Activated T-helper 2 cell treated with anti-CD3 and anti-CD28 coated beads, Interferon-gamma antibody, Interleukin-2, Interleukin-4, amounts not matched to agents 10 μg/mL and 5 μg/mL and 100 μg/mL, durations not matched to agents 14 hours and 24 hours and 36 hours (primary cell): ENCODE data around the gene PKN1. TPM values are rescaled to one million over a fixed set of nuclear protein-coding genes. Genes with fewer than 3 reads are reported as not detected.

ENCODE experiments used
- DNase-seq: peaks from one replicate; pipeline ENCODE4 v3.0.0; 2021; ENCODE audit warnings: low spot score
- H3K27ac Mint-ChIP-seq: one replicate; pipeline ENCODE4 v1.8.0; 2021; ENCODE audit warnings: mixed read lengths
- H3K27me3 Mint-ChIP-seq: one replicate; pipeline ENCODE4 v1.8.0; 2021; ENCODE audit warnings: low read depth, mixed read lengths
- H3K36me3 Mint-ChIP-seq: one replicate; pipeline ENCODE4 v1.8.0; 2021; ENCODE audit warnings: low read depth, mixed read lengths
- H3K4me1 Mint-ChIP-seq: one replicate; pipeline ENCODE4 v1.8.0; 2021; ENCODE audit warnings: low read depth, mixed read lengths
- H3K4me3 Mint-ChIP-seq: one replicate; pipeline ENCODE4 v1.8.0; 2021; ENCODE audit warnings: low read depth, mild to moderate bottlenecking, moderate library complexity, mixed read lengths
- H3K9me3 Mint-ChIP-seq: one replicate; pipeline ENCODE4 v1.8.0; 2021; ENCODE audit warnings: mixed read lengths
- intact Hi-C: fragments of 100-400 bp; cut with micrococcal nuclease; formaldehyde crosslinking; loops from one replicate; pipeline ENCODE4 v1.15.1; 2023
- total RNA-seq: library from RNA; stranded (reverse); gene quantifications from 2 replicates; pipeline ENCODE4 v1.2.3, GENCODE V29; 2022

Gene PKN1
- total RNA-seq, 1 donor from 2014 or later = 171 TPM

- H3K36me3 Mint-ChIP-seq = no peaks in the 10 kb centered on the region
- H3K27ac Mint-ChIP-seq = no peak overlapping the region
- H3K9me3 Mint-ChIP-seq = no peaks in the 10 kb centered on the region
- peaks cover 13% of the 10 kb centered on the region for H3K4me1 Mint-ChIP-seq
- no peak overlapping the region for H3K4me3 Mint-ChIP-seq
- intact Hi-C loops = no loop called here
- DNase-seq = no peak
- H3K27me3 Mint-ChIP-seq = peaks cover 9% of the 10 kb centered on the region
Measured at GRCh38 chr19:14478113-14478545, 45.0 kb downstream of the PKN1 start.

GRCh38 chr19:14479309-14479974 is 46.3 kb downstream of the PKN1 start:
- intact Hi-C loops = no loop called here
- peaks cover 2% of the 10 kb centered on the region for H3K36me3 Mint-ChIP-seq
- H3K4me1 Mint-ChIP-seq = peaks cover 12% of the 10 kb centered on the region
- no peak for DNase-seq
- peaks cover 5% of the 10 kb centered on the region for H3K27me3 Mint-ChIP-seq
- H3K4me3 Mint-ChIP-seq = no peak overlapping the region
- H3K27ac Mint-ChIP-seq = no peak overlapping the region
- H3K9me3 Mint-ChIP-seq = no peaks in the 10 kb centered on the region

DNA sequence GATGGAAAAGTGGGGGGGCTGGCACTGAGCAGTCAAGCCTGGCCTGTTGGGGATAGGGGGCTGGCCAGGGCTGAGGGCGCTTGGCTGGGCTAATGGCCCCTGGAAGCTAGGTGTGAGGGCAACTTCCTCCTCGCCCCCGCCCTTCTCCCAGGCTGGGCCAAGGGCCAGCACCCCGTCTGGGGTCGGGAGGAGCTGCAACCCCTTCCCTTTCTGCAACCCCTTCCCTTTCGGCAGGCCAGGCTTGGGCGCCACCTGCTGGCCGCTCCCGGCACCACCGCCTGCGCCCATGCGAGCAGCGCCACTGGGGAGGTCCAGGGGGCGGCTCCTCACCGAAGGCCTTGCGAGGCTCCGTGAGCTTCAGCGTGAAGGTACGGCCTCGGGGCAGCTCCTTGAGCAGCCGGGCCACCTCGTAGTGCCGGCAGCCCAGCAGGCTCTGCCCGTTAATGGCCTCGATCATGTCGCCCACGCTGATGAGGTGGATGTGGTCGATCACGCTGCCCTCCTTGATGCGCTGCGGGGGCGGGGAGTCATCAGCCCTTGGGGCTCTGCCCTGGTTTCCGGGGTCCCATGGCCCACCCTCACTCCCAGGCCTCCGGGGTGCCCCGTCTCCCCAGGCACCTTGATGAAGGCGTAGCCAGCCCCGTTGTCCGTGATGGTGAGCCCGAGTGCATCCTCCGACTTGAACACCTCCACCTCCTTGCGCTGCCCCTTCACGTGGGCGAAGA is 47.0 kb downstream of the PKN1 start:
- H3K9me3 Mint-ChIP-seq = no peaks in the 10 kb centered on the region
- DNase-seq = peak; percentile 66
- peaks cover 2% of the 10 kb centered on the region for H3K36me3 Mint-ChIP-seq
- H3K27ac Mint-ChIP-seq = no peak overlapping the region
- H3K4me3 Mint-ChIP-seq = no peak overlapping the region
- intact Hi-C loops = loop anchor here (10.0 kb wide), 1 partner anchor 275 kb away; the partner anchor contains the start of gene ADGRL1
- peaks cover 9% of the 10 kb centered on the region for H3K4me1 Mint-ChIP-seq
- H3K27me3 Mint-ChIP-seq = no peaks in the 10 kb centered on the region

DNA sequence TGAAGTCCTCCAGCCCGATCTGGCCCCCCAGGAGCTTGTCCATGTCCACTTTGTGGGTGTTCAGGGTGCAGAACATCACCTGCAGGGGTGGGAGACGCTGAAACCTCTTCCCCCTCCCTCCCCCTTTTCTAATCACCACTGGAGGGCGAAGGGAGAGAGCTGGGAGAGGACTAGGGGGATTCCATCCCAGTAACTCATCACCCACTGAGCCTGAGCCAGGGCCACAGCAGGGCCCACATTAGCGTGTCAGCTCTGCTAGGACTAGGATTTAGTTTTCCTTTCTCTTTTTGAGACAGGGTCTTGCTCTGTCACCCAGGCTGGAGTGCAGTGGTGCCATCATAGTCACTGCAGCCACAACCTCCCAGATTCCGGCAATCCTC is 47.6 kb downstream of the PKN1 start:
- Mint-ChIP-seq H3K4me3 (no peak overlapping the region), H3K9me3 (no peaks in the 10 kb centered on the region), H3K4me1 (peaks cover 5% of the 10 kb centered on the region), H3K36me3 (peaks cover 2% of the 10 kb centered on the region), H3K27ac (no peak overlapping the region), H3K27me3 (no peaks in the 10 kb centered on the region)
- intact Hi-C loops = loop anchor here (10.0 kb wide), 1 partner anchor 276 kb away; the partner anchor contains the start of gene ADGRL1
- no peak for DNase-seq

DNA sequence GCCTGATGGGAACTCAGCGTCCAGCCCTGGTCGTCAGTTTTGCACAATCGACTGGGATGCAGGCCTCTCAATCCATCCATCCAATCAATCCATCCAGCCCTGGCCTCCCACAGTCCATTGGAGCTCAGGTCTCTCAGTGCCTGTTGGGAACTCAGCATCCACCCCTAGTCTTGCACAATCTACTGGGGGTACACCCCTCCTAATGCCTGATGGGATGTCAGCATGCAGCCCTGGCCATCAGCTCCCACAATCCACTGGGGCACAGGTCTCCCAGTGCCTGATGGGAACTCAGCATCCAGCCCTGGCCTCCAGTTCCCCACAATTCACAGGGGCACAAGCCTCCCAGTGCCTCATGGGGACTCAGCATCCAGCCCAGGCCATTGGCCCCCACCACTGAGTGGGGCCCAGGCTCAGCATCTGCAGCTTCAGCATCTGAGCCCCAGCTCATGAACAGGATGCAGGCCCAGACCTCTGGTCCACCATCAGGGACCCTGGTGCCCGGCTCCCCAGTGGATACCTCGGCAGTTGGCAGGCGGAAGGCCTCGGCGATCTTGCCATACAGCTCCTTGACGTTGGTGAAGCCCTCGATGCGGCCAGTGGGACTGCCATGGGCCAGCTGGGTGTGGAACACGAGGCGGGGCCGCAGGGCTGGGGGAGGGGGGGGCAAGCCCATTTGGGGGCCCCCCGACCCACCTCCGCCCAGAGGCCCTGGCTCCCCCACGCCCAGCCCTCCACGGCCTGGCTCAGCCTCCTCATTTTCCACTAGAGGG is 49.3 kb downstream of the PKN1 start:
- peaks cover 5% of the 10 kb centered on the region for H3K36me3 Mint-ChIP-seq
- DNase-seq = no peak
- intact Hi-C loops = loop anchor here (10.0 kb wide), 1 partner anchor 278 kb away; the partner anchor contains the start of gene ADGRL1
- peaks cover 5% of the 10 kb centered on the region for H3K4me1 Mint-ChIP-seq
- H3K27me3 Mint-ChIP-seq = no peaks in the 10 kb centered on the region
- H3K9me3 Mint-ChIP-seq = no peaks in the 10 kb centered on the region
- H3K27ac Mint-ChIP-seq = no peak overlapping the region
- no peak overlapping the region for H3K4me3 Mint-ChIP-seq

GRCh38 chr19:14487370-14488125 is 54.4 kb downstream of the PKN1 start:
- intact Hi-C loops = loop anchor here (2.0 to 10.0 kb wide), 2 partner anchors 55 to 283 kb away; partner anchors contain the start of genes ADGRL1 and PKN1
- H3K4me1 Mint-ChIP-seq = peaks cover 5% of the 10 kb centered on the region
- H3K4me3 Mint-ChIP-seq = no peak overlapping the region

DNA sequence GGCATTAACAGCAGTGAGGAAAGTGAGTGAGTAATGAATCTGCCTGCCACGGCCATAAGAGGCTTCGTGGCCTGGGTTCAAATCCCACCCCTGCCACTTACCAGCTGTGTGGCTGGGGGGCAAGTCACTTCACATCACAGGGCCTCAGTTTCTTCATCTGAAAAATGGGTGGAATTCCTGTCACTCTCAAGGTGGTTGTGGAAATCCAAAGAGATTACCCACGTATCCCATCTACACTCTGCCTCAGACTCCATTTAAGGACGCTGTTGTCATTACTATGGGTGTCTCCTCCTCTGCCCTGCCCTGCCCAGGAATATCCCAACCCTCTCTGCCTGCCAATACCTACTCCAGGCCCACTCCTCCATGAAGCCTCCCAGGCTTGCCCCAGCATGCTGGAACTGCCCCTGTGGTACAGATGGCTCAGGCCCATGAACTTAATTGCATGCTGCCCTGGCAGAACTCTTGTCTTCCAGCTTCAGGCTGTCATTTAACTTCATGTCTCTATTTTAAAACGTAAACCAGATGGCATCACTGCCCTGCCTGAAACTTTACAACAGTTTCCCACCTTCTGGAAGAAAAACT is 59.7 kb downstream of the PKN1 start:
- Mint-ChIP-seq H3K4me3 (no peak overlapping the region), H3K36me3 (peaks cover 9% of the 10 kb centered on the region), H3K27me3 (no peaks in the 10 kb centered on the region), H3K9me3 (no peaks in the 10 kb centered on the region), H3K27ac (no peak overlapping the region), H3K4me1 (peaks cover 12% of the 10 kb centered on the region)
- intact Hi-C loops = no loop called here
- DNase-seq = no peak

More at GRCh38 chr19:14487370-14488125, 54.4 kb downstream of the PKN1 start:
- no peak overlapping the region for H3K27ac Mint-ChIP-seq
- DNase-seq = no peak
- H3K27me3 Mint-ChIP-seq = no peaks in the 10 kb centered on the region
- peaks cover 15% of the 10 kb centered on the region for H3K36me3 Mint-ChIP-seq
- no peaks in the 10 kb centered on the region for H3K9me3 Mint-ChIP-seq

DNA sequence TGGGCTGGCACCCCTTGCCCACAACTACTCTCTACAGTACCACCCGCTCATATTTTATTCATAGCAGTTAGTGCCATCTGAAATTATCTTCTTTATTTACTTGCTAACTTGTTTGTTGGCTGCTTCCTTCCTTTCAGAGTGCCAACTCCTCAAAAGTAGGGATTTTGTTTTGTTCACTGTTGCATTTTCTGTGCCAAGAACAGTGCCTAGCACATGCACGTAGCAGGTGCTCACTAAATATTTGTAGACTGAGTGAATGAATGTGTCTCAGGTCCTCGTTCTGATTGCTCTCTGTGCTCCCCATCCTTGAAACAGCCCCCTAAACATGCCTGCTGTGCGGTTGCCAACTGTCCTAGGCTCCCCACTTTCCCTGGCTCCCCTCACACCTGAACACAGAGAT is 61.3 kb downstream of the PKN1 start:
- Mint-ChIP-seq H3K27ac (no peak overlapping the region), H3K4me1 (peaks cover 12% of the 10 kb centered on the region), H3K36me3 (peaks cover 7% of the 10 kb centered on the region), H3K4me3 (peak overlapping the region; percentile 37), H3K9me3 (no peaks in the 10 kb centered on the region), H3K27me3 (no peaks in the 10 kb centered on the region)
- intact Hi-C loops = no loop called here
- DNase-seq = no peak

GRCh38 chr19:14494910-14495671 is 62.0 kb downstream of the PKN1 start:
- Mint-ChIP-seq H3K36me3 (peaks cover 7% of the 10 kb centered on the region), H3K9me3 (no peaks in the 10 kb centered on the region), H3K27ac (no peak overlapping the region), H3K4me3 (peak overlapping the region; percentile 77), H3K4me1 (peaks cover 12% of the 10 kb centered on the region), H3K27me3 (no peaks in the 10 kb centered on the region)
- intact Hi-C loops = no loop called here
- DNase-seq = no peak

GRCh38 chr19:14495672-14496028 is 62.5 kb downstream of the PKN1 start:
- intact Hi-C loops = no loop called here
- Mint-ChIP-seq H3K27ac (no peak overlapping the region), H3K27me3 (no peaks in the 10 kb centered on the region), H3K4me1 (peaks cover 12% of the 10 kb centered on the region), H3K9me3 (no peaks in the 10 kb centered on the region), H3K36me3 (peaks cover 7% of the 10 kb centered on the region), H3K4me3 (peak overlapping the region; percentile 77)
- no peak for DNase-seq

DNA sequence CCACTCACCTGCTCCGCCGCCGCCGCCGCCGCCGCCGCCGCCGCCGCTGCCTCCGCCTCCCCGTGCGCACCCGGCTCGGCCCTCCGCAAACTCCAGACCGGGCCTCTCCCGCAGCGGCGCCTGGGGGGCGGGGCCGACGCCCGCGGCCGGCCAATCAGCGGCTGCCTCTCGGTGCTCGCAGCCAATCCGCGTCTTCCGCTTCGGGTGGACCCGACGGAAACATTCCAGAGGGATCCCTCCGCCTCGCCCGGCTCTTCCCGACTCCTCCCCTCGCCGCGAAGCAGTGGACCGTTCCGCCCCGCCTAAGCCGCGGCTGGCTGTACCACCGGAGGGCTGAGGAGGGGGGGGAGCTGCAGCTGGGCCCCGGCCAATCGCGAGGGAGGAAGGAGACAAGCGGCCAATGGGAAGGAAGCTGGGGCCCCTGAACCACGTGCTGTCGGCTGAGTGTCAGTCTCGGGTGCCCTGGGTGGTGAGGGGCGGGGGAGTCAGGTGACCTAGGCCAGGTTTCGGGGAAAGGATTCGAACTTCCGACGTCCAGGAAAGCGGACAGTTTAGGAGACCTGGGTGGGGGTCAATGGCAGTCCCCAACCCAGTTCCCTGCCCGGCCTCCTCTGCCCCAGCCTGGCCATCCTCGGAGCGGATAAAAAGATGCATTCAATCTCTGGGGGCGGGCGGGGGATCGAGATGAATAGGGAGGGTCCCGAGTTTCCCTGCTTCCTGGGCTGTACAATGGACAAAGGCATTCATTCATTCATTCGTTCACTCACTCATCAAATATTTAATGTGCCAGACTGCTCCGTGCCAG is 63.1 kb downstream of the PKN1 start, which contains the start of gene GIPC1:
Gene GIPC1 (minus strand): TSS at position 99 of the 805 bp plus-strand sequence. CDS start 13,151 bp downstream, outside the sequence.
- peaks cover 12% of the 10 kb centered on the region for H3K4me1 Mint-ChIP-seq
- H3K36me3 Mint-ChIP-seq = peaks cover 4% of the 10 kb centered on the region
- peak within 1 kb of the TSS; percentile 77 for H3K4me3 Mint-ChIP-seq
- no peaks in the 10 kb centered on the region for H3K27me3 Mint-ChIP-seq
- peak within 1 kb of the TSS; percentile 33 for H3K27ac Mint-ChIP-seq
- no peaks in the 10 kb centered on the region for H3K9me3 Mint-ChIP-seq
- peak; percentile 82 for DNase-seq
- intact Hi-C loops = no loop called here
